RWPE2 (cell line): ENCODE results near the gene RENBP.
A peak's percentile ranks its signal among the peaks of the same experiment; 100 is the strongest.

Experiments used
- ATAC-seq: fragments of 200-7000 bp; cut with Tn5 transposase; 3 replicates; pipeline ENCODE4 v1.9.1; 2021; ENCODE audit warnings: low read depth
- DNase-seq: peaks from one replicate; pipeline ENCODE4 v3.0.0-alpha.2; 2020; ENCODE audit warnings: low spot score
- H3K27ac ChIP-seq: fragments of 450-650 bp; 2 replicates; pipeline ENCODE4 v1.5.1; 2017; ENCODE audit warnings: mild to moderate bottlenecking; ENCODE audit not compliant: poor library complexity, severe bottlenecking
- H3K27me3 ChIP-seq: fragments of 250-450 bp; sonication (Bioruptor Pico); 2 replicates; pipeline ENCODE4 v1.5.1; 2021; ENCODE audit warnings: mild to moderate bottlenecking, moderate library complexity; ENCODE audit not compliant: insufficient read depth, poor library complexity, severe bottlenecking
- H3K36me3 ChIP-seq: fragments of 250-450 bp; sonication (Bioruptor Pico); 2 replicates; pipeline ENCODE4 v1.5.1; 2020; ENCODE audit warnings: low read depth, mild to moderate bottlenecking, moderate library complexity
- H3K4me1 ChIP-seq: fragments of 250-450 bp; sonication (Bioruptor Pico); 2 replicates; pipeline ENCODE4 v1.5.1; 2021; ENCODE audit warnings: mild to moderate bottlenecking, moderate library complexity; ENCODE audit not compliant: insufficient read depth, poor library complexity, severe bottlenecking
- H3K4me3 ChIP-seq: fragments of 250-450 bp; sonication (Bioruptor Pico); 2 replicates; pipeline ENCODE4 v1.5.1; 2021; ENCODE audit warnings: mild to moderate bottlenecking, moderate library complexity; ENCODE audit not compliant: severe bottlenecking
- H3K9me3 ChIP-seq: fragments of 250-450 bp; sonication (Bioruptor Pico); 2 replicates; pipeline ENCODE4 v1.5.1; 2021; ENCODE audit warnings: mild to moderate bottlenecking, moderate library complexity; ENCODE audit not compliant: severe bottlenecking
- CTCF ChIP-seq: fragments of 450-650 bp; IDR thresholded peaks from one replicate; pipeline ENCODE4 v1.5.1; 2017; ENCODE audit warnings: mild to moderate bottlenecking, moderate library complexity; ENCODE audit not compliant: poor library complexity, severe bottlenecking

Gene RENBP

DNA sequence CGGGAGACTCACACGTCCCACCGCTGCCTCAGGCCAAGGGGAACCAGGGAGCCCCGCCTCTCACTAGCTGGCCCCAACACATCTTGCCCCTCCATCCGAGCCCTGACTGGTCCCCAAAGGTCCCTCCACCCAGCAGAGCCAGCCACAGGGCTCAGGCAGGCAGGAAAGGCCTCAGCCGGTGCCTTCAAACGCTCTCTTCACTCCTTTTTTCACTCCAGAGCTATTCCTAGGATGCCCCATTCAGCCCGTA is 16.8 kb downstream of the RENBP start:
- Histone ChIP-seq H3K4me3 (peak overlapping the region; percentile 63), H3K9me3 (no peaks in the 10 kb centered on the region), H3K27ac (peak overlapping the region; percentile 91), H3K4me1 (no peaks in the 10 kb centered on the region), H3K27me3 (no peaks in the 10 kb centered on the region), H3K36me3 (no peaks in the 10 kb centered on the region; the same call in 1 of the 2 replicates)
- no peak; the same call in 2 of the 3 replicates for ATAC-seq
- DNase-seq: no peak
- TF ChIP-seq CTCF: no peak

DNA sequence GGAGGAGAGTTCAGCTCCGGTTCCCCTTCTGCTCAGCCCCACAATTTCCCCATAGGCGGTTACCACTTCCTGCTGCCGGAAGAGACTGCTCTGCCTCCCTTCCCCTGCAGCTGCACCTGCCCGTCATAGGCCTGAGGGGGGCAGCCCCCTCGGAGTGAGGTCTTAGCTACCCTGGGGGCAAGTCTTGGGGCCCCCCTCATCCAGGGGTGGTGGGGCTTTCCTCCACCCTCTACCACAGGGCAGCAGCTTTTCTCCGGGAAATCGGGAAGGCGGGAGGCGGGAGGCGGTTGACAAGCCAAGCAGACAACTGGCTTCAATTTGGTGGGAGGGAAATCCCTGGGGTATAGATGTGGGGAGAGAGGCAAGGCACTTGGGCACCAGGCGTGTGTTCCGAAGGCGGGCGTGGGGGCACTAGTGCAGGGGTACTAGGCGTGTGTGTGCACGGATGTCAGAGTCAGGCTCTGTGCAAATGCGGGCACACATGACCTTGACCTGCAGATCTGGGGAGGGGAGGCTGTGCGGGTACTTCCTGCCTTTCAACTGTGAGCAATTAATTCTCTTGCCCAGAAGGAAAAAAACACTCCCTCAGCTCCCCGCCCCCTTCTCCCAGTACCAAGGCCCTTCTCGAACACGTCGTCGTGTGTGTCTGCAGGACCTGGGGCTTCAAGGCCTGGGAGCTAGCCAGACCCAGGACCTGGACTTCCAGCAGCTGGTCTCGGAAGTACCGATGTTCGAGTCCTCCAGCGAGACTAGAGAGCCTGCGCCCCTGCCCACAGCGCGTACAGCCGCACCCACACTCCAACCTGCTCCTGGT is 17.4 kb downstream of the RENBP start:
- H3K4me3 ChIP-seq: peak overlapping the region; percentile 63
- H3K9me3 ChIP-seq: no peaks in the 10 kb centered on the region
- peak overlapping the region; percentile 91 for H3K27ac ChIP-seq
- no peaks in the 10 kb centered on the region for H3K4me1 ChIP-seq
- H3K36me3 ChIP-seq: no peaks in the 10 kb centered on the region; the same call in 1 of the 2 replicates
- DNase-seq (no peak), ATAC-seq (peak; percentile 2; the same call in 1 of the 3 replicates)
- H3K27me3 ChIP-seq: no peaks in the 10 kb centered on the region
- no peak for TF ChIP-seq CTCF

DNA sequence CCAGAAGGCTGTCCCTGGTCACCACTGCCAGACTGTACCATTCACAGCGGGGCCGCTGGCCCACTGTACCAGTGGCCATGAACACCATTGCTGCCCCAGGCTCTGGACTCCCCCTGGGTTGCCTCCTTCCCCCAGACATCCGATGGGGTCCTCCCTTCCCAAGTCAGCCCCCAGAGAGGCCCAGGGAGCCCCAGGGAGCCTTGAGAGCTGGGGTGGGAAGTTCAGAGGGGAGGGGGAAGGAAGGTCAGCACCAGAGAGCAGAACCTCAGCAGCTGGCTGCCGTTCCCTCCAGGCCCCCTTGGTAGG is 17.9 kb downstream of the RENBP start:
- H3K27me3 ChIP-seq: no peaks in the 10 kb centered on the region
- H3K27ac ChIP-seq: peak overlapping the region; percentile 91
- no peak for TF ChIP-seq CTCF
- DNase-seq (no peak), ATAC-seq (no peak)
- H3K9me3 ChIP-seq: no peaks in the 10 kb centered on the region
- no peaks in the 10 kb centered on the region for H3K4me1 ChIP-seq
- H3K4me3 ChIP-seq: no peak overlapping the region
- no peaks in the 10 kb centered on the region; the same call in 1 of the 2 replicates for H3K36me3 ChIP-seq

DNA sequence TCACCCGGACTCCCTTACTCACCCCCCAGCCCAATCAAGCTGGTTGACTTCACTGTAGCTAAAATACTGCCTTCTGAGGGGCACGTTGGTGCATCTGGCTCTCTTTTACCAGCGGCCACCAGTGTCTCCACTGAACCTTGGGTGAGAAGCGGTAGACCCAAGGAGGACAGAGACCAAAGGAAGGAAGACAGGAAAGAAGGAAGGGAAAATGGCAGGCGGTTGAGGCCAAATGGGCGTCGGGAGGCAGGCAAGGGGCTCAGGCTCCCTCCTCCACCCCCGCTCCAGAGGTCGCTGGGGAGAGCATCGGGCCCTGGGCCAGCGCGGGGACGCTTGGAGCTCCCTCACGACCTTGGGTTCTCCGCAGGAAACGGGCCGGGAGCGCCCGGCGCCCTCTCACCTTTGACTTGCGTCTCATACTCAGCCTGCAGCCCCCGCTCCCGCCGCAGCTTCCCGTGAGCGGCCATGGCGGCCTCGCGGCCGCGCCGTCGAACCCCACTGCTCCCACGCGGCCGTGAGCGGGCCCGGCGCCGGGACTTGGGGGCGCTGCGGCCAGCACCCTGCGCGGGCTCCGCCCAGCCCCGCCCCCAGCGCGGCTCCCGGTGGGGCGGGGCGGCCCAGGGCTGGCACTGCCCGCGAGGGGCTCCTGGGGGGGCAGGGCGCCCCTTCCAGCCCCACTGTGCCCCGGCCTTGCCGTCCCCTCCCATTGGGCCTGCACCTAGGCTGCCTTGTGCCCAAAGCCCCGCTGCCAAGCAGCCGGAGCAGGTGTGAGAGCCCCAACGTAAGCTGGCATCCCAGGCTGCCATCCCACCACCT is 18.5 kb downstream of the RENBP start, which contains the start of gene ARHGAP4:
ARHGAP4 (minus strand) TSS at position 526 of the 813 bp plus-strand sequence; CDS start at position 464, 62 bp downstream.
- DNase-seq: no peak
- TF ChIP-seq CTCF: no peak
- Histone ChIP-seq H3K4me3 (no peak within 1 kb of the TSS), H3K4me1 (no peaks in the 10 kb centered on the region), H3K27me3 (no peaks in the 10 kb centered on the region), H3K9me3 (no peaks in the 10 kb centered on the region), H3K36me3 (no peaks in the 10 kb centered on the region; the same call in 1 of the 2 replicates), H3K27ac (peak within 1 kb of the TSS; percentile 91)
- no peak for ATAC-seq
